Measurements from ENCODE around the gene CDH12.
"Not testable (repeated sequence)": the region's sequence is repeated elsewhere in the genome, so short reads cannot be mapped to it uniquely, and the experiment has no call there.

The CDH12 gene

GRCh38 chr5:22774214-22774613 lies 78.9 kb downstream of the CDH12 start:
- DNase-seq (ENCODE audit: low read depth in 2 of 3, low spot score in 1 of 3), result not testable (repeated sequence)

- no peak for DNase-seq (ENCODE audit: low read depth in 2 of 3, low spot score in 1 of 3)
Measured at GRCh38 chr5:22764736-22765135, 88.4 kb downstream of the CDH12 start.

GRCh38 chr5:22757776-22758175 lies 95.4 kb downstream of the CDH12 start:
- no peak for DNase-seq (ENCODE audit: low read depth in 2 of 3, low spot score in 1 of 3)

GRCh38 chr5:22754155-22754554 lies 99.0 kb downstream of the CDH12 start:
- no peak for DNase-seq (ENCODE audit: low read depth in 2 of 3, low spot score in 1 of 3)

GRCh38 chr5:22751536-22751935 lies 101.6 kb downstream of the CDH12 start:
- no peak for DNase-seq (ENCODE audit: low read depth in 2 of 3, low spot score in 1 of 3)

GRCh38 chr5:22736443-22737003 lies 116.6 kb downstream of the CDH12 start:
- DNase-seq (ENCODE audit: low read depth in 2 of 3, low spot score in 1 of 3), result no peak

GRCh38 chr5:22734907-22735306 lies 118.2 kb downstream of the CDH12 start:
- no peak for DNase-seq (ENCODE audit: low read depth in 2 of 3, low spot score in 1 of 3)

GRCh38 chr5:22728610-22729009 lies 124.5 kb downstream of the CDH12 start:
- DNase-seq (ENCODE audit: low read depth in 2 of 3, low spot score in 1 of 3), result no peak

GRCh38 chr5:22722491-22722890 lies 130.7 kb downstream of the CDH12 start:
- DNase-seq (ENCODE audit: low read depth in 2 of 3, low spot score in 1 of 3), result no peak

- DNase-seq (ENCODE audit: low read depth in 2 of 3, low spot score in 1 of 3), result no peak
Measured at GRCh38 chr5:22722056-22722455, 131.1 kb downstream of the CDH12 start.

GRCh38 chr5:22719842-22720241 lies 133.3 kb downstream of the CDH12 start:
- no peak for DNase-seq (ENCODE audit: low read depth in 2 of 3, low spot score in 1 of 3)

GRCh38 chr5:22710660-22711059 lies 142.5 kb downstream of the CDH12 start:
- no peak for DNase-seq (ENCODE audit: low read depth in 2 of 3, low spot score in 1 of 3)

GRCh38 chr5:22709743-22710142 lies 143.4 kb downstream of the CDH12 start:
- DNase-seq (ENCODE audit: low read depth in 2 of 3, low spot score in 1 of 3), result no peak

- no peak for DNase-seq (ENCODE audit: low read depth in 2 of 3, low spot score in 1 of 3)
Measured at GRCh38 chr5:22708770-22709328, 144.3 kb downstream of the CDH12 start.

- no peak for DNase-seq (ENCODE audit: low read depth in 2 of 3, low spot score in 1 of 3)
Measured at GRCh38 chr5:22706901-22707300, 146.2 kb downstream of the CDH12 start.

- DNase-seq (ENCODE audit: low read depth in 2 of 3, low spot score in 1 of 3), result no peak
Measured at GRCh38 chr5:22699319-22699718, 153.8 kb downstream of the CDH12 start.

GRCh38 chr5:22693121-22693520 lies 160.0 kb downstream of the CDH12 start:
- no peak for DNase-seq (ENCODE audit: low read depth in 2 of 3, low spot score in 1 of 3)

GRCh38 chr5:22683050-22683449 lies 170.1 kb downstream of the CDH12 start:
- DNase-seq (ENCODE audit: low read depth in 2 of 3, low spot score in 1 of 3), result no peak

- DNase-seq (ENCODE audit: low read depth in 2 of 3, low spot score in 1 of 3), result no peak
Measured at GRCh38 chr5:22678886-22679285, 174.3 kb downstream of the CDH12 start.

- no peak for DNase-seq (ENCODE audit: low read depth in 2 of 3, low spot score in 1 of 3)
Measured at GRCh38 chr5:22673131-22673530, 180.0 kb downstream of the CDH12 start.

- no peak for DNase-seq (ENCODE audit: low read depth in 2 of 3, low spot score in 1 of 3)
Measured at GRCh38 chr5:22669345-22669744, 183.8 kb downstream of the CDH12 start.

GRCh38 chr5:22665801-22666200 lies 187.3 kb downstream of the CDH12 start:
- DNase-seq (ENCODE audit: low read depth in 2 of 3, low spot score in 1 of 3), result no peak

- DNase-seq (ENCODE audit: low read depth in 2 of 3, low spot score in 1 of 3), result no peak
Measured at GRCh38 chr5:22663134-22663533, 190.0 kb downstream of the CDH12 start.

Measured in stimulated activated CD4-positive, alpha-beta T cell treated with anti-CD3 and anti-CD28 coated beads, Interleukin-12 subunit alpha, Interleukin-12 subunit beta, amount 100 ng/mL, for 48 hours (primary cell).